ENCODE results near the gene TIMP1. TPM values are rescaled to one million over a fixed set of nuclear protein-coding genes. Genes with fewer than 3 reads are reported as not detected.

The TIMP1 gene
- total RNA-seq, 2 experiments from 2014 or later = not detected

DNA sequence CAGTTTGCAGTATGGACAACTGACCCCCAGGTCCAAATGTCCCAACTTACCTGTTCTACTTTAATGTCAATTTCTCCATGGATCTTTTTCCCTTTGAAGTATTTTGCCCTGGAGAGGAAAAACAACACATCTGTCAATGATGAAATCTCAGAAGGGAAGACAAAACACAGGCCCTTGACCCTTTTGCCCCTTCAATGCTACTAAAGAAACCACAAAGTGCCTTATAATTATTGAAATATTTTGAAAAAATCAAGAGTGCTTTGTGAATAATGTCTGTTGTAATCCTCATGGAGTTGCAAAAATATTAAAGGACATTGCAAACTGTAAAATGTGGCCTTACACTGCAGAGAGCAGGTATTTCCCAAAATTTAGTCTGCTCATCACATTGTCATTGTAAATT lies 24.9 kb downstream of the TIMP1 start:
- TF ChIP-seq CTCF (conservative IDR thresholded peaks at IDR 0.05; ENCODE audit: low read length) = no peak
- no peak for TF ChIP-seq EZH2phosphoT487 (IDR thresholded peaks at IDR 0.05; ENCODE audit: borderline replicate concordance, low read depth, low read length)
- H3K79me2 ChIP-seq (ENCODE audit: insufficient read depth, low read depth, low read length) = no peaks in the 10 kb centered on the region
- no peaks in the 10 kb centered on the region for H4K20me1 ChIP-seq (ENCODE audit: insufficient read depth, low read length)
- POLR2A ChIA-PET = no interaction called here
- no peak overlapping the region for H3K4me2 ChIP-seq (ENCODE audit: low read length)
- no peaks in the 10 kb centered on the region for H3K36me3 ChIP-seq (ENCODE audit: insufficient read depth, low read length)
- DNase-seq (ENCODE audit: low spot score) = no peak
- H3K9me2 ChIP-seq (ENCODE audit: insufficient read depth, low read length) = no peaks in the 10 kb centered on the region
- no peaks in the 10 kb centered on the region for H3K4me1 ChIP-seq (ENCODE audit: insufficient read depth, low read length, poor library complexity, severe bottlenecking)
- CTCF ChIA-PET (ENCODE audit: unreplicated experiment) = no interaction called here
- H2AFZ ChIP-seq (ENCODE audit: low read length) = no peak overlapping the region
- intact Hi-C loops (cut with micrococcal nuclease; ENCODE audit: unreplicated experiment) = no loop called here
- H3K9me3 ChIP-seq (ENCODE audit: low read length) = no peaks in the 10 kb centered on the region
- no peak overlapping the region for H3K4me3 ChIP-seq (ENCODE audit: low read depth, low read length, poor library complexity, severe bottlenecking)
- no peak overlapping the region for H3K27ac ChIP-seq (ENCODE audit: low read depth, low read length, poor library complexity, severe bottlenecking)
- BruUV-seq (replicated peaks) = no TSS peak

DNA sequence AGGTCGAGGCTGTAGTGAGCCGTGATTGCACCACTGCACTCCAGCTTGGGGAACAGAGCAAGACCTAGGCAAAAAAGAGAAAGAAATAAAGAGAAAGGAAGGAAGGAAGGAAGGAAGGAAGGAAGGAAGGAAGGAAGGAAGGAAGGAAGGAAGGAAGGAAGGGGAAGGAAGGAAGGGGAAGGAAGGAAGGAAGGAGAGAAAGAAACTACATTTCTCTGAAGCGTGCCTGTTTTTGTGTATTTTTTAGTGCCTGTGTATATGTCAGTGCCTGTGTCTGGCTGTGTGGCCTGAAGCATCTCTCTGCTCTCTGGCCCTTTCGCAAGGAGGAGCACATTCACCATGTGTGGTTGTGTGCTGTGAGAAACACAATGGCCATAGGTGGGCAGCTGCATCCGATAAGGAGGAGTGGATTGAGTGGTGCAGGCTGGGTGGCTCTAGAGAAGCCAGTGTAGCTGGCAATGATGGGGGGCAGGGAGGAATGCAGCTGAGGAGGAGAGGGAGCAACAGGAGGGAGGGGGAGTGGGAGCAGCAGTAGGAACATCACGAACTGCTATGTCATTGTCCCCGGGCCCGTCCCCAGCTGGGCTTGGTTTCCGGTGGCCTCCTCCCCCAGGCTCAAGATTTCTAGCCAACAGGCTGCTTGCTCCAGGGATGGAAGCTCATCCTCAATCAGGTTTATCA lies 26.0 kb downstream of the TIMP1 start:
- intact Hi-C loops (cut with micrococcal nuclease; ENCODE audit: unreplicated experiment) = no loop called here
- H3K79me2 ChIP-seq (ENCODE audit: insufficient read depth, low read depth, low read length) = no peaks in the 10 kb centered on the region
- no peaks in the 10 kb centered on the region for H4K20me1 ChIP-seq (ENCODE audit: insufficient read depth, low read length)
- no peaks in the 10 kb centered on the region for H3K9me2 ChIP-seq (ENCODE audit: insufficient read depth, low read length)
- no peak for DNase-seq (ENCODE audit: low spot score)
- BruUV-seq (replicated peaks) = no TSS peak
- no peaks in the 10 kb centered on the region for H3K9me3 ChIP-seq (ENCODE audit: low read length)
- no peaks in the 10 kb centered on the region for H3K36me3 ChIP-seq (ENCODE audit: insufficient read depth, low read length)
- no peak for TF ChIP-seq EZH2phosphoT487 (IDR thresholded peaks at IDR 0.05; ENCODE audit: borderline replicate concordance, low read depth, low read length)
- TF ChIP-seq CTCF (conservative IDR thresholded peaks at IDR 0.05; ENCODE audit: low read length) = no peak
- H2AFZ ChIP-seq (ENCODE audit: low read length) = no peak overlapping the region
- H3K4me3 ChIP-seq (ENCODE audit: low read depth, low read length, poor library complexity, severe bottlenecking) = no peak overlapping the region
- H3K4me2 ChIP-seq (ENCODE audit: low read length) = no peak overlapping the region
- CTCF ChIA-PET (ENCODE audit: unreplicated experiment) = interaction anchor here (0.6 kb wide), 1 partner anchor 351 kb away, joined by 3 read pairs; no protein-coding TSS in a partner anchor
- H3K27ac ChIP-seq (ENCODE audit: low read depth, low read length, poor library complexity, severe bottlenecking) = no peak overlapping the region
- POLR2A ChIA-PET = interaction anchor here (0.6 kb wide), 1 partner anchor 11 kb away, joined by 3 read pairs; no protein-coding TSS in a partner anchor
- H3K4me1 ChIP-seq (ENCODE audit: insufficient read depth, low read length, poor library complexity, severe bottlenecking) = no peaks in the 10 kb centered on the region

GRCh38 chrX:47610511-47610910 lies 28.3 kb downstream of the TIMP1 start:
- Histone ChIP-seq H3K79me2 (ENCODE audit: insufficient read depth, low read depth, low read length) (no peaks in the 10 kb centered on the region), H3K4me1 (ENCODE audit: insufficient read depth, low read length, poor library complexity, severe bottlenecking) (no peaks in the 10 kb centered on the region), H3K27ac (ENCODE audit: low read depth, low read length, poor library complexity, severe bottlenecking) (no peak overlapping the region), H3K9me2 (ENCODE audit: insufficient read depth, low read length) (no peaks in the 10 kb centered on the region), H4K20me1 (ENCODE audit: insufficient read depth, low read length) (no peaks in the 10 kb centered on the region), H3K36me3 (ENCODE audit: insufficient read depth, low read length) (no peaks in the 10 kb centered on the region), H3K4me2 (ENCODE audit: low read length) (no peak overlapping the region), H2AFZ (ENCODE audit: low read length) (no peak overlapping the region), H3K9me3 (ENCODE audit: low read length) (no peaks in the 10 kb centered on the region), H3K4me3 (ENCODE audit: low read depth, low read length, poor library complexity, severe bottlenecking) (no peak overlapping the region)
- ChIA-PET POLR2A (no interaction called here), CTCF (ENCODE audit: unreplicated experiment) (no interaction called here)
- BruUV-seq (replicated peaks) = no TSS peak
- TF ChIP-seq CTCF (conservative IDR thresholded peaks at IDR 0.05; ENCODE audit: low read length) (no peak), EZH2phosphoT487 (IDR thresholded peaks at IDR 0.05; ENCODE audit: borderline replicate concordance, low read depth, low read length) (no peak)
- intact Hi-C loops (cut with micrococcal nuclease; ENCODE audit: unreplicated experiment) = no loop called here
- DNase-seq (ENCODE audit: low spot score) = no peak
